H54 (cell line): ENCODE data around the gene TRPM5.

Experiments used
- DNase-seq: peaks from one replicate; pipeline ENCODE4 v3.0.0; 2011; ENCODE audit warnings: low spot score, mixed read lengths; ENCODE audit not compliant: insufficient read length
- FAIRE-seq: peaks from 3 replicates; lab custom pipeline; 2011; peaks lifted over from hg19 to GRCh38; lab: Jason Lieb, UNC
- POLR2A ChIP-seq: IDR thresholded peaks from 2 replicates; pipeline ENCODE4 v1.6.1; 2011; ENCODE audit warnings: low read depth, mild to moderate bottlenecking, low read length

Gene TRPM5

GRCh38 chr11:2465202-2466068, 21.1 kb upstream of the TRPM5 start:
- FAIRE-seq (no peak), DNase-seq (no peak)
- TF ChIP-seq POLR2A, result no peak

- no peak for FAIRE-seq
- no peak for TF ChIP-seq POLR2A
- DNase-seq, result no peak
These were observed 20.3 kb upstream of the TRPM5 start for GRCh38 chr11:2464451-2465165.

- no peak for FAIRE-seq
These were observed 19.5 kb upstream of the TRPM5 start for GRCh38 chr11:2463766-2464277.

GRCh38 chr11:2462986-2463765, 18.9 kb upstream of the TRPM5 start:
- no peak for TF ChIP-seq POLR2A
- DNase-seq (no peak), FAIRE-seq (no peak)

More at GRCh38 chr11:2463766-2464277, 19.5 kb upstream of the TRPM5 start:
- TF ChIP-seq POLR2A, result no peak
- no peak for DNase-seq

GRCh38 chr11:2462543-2462985, 18.2 kb upstream of the TRPM5 start:
- FAIRE-seq, result no peak
- no peak for TF ChIP-seq POLR2A
- DNase-seq, result no peak

- DNase-seq (no peak), FAIRE-seq (no peak)
- TF ChIP-seq POLR2A, result no peak
These were observed 17.7 kb upstream of the TRPM5 start for GRCh38 chr11:2461956-2462542.

- DNase-seq (no peak), FAIRE-seq (no peak)
- TF ChIP-seq POLR2A, result no peak
These were observed 17.1 kb upstream of the TRPM5 start for GRCh38 chr11:2461253-2461955.

GRCh38 chr11:2460540-2461252, 16.4 kb upstream of the TRPM5 start:
- FAIRE-seq (no peak), DNase-seq (no peak)
- TF ChIP-seq POLR2A, result no peak

GRCh38 chr11:2459796-2460531, 15.7 kb upstream of the TRPM5 start:
- DNase-seq (no peak), FAIRE-seq (no peak)
- no peak for TF ChIP-seq POLR2A

GRCh38 chr11:2459016-2459725, 14.9 kb upstream of the TRPM5 start:
- FAIRE-seq (no peak), DNase-seq (no peak)
- TF ChIP-seq POLR2A, result no peak

- TF ChIP-seq POLR2A, result no peak
- FAIRE-seq, result no peak
- DNase-seq, result no peak
These were observed 14.0 kb upstream of the TRPM5 start for GRCh38 chr11:2458321-2458720.
